HEK293T (cell line): ENCODE measurements around the gene C1R.

Experiments used
- BHLHE40 ChIP-seq: fragments of 450-650 bp; IDR thresholded peaks from 2 replicates; pipeline ENCODE4 v1.6.1; 2016; ENCODE audit warnings: mild to moderate bottlenecking, moderate library complexity, borderline replicate concordance
- ELF4 ChIP-seq: fragments of 450-650 bp; IDR thresholded peaks from 2 replicates; pipeline ENCODE4 v1.6.1; 2017; ENCODE audit warnings: antibody characterized with exemption
- SP1 ChIP-seq: fragments of 450-650 bp; IDR thresholded peaks from 2 replicates; pipeline ENCODE4 v1.6.1; 2017

DNA sequence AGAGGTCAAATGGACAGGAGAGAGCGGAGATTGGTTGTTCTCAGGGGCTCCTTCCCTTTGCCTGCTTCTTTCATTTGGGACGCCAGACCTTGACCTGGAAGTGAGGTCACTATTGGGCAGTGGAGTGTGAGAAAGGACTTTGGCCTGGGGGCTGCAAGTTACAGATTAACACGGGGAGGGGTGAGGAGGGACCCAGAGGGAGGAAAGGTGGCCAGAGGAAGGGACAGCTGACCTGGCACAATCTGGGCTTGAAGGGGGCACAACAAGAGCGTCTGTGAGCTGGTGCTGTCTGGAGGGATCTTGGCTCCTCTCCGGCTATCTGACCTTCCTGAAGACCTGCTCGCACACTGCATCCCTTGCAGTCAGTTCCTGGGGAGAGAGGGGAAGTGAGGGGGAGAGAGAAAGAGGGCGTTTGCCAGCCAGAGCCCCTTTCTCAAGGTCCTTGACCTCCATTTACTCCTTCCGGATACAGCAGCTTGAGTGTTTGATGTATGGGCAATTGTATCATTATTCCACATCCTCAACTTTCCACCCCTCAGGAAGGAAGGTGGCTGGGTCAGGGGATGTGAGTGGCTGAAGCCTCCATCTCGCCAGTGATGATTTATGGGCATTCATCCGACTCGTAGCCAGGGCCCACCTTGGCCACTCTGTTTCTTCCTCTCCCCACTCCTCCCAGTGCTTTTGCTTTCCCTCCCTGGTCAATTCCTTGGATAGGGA, 31.7 kb upstream of the C1R start:
- no peak for TF ChIP-seq BHLHE40
- no peak for TF ChIP-seq ELF4
- TF ChIP-seq SP1 = no peak
